CD4-positive, alpha-beta T cell (primary cell): ENCODE results near the gene SERPINE1. TPM values are rescaled to one million over a fixed set of nuclear protein-coding genes. Genes with fewer than 3 reads are reported as not detected.

Experiments used
- ATAC-seq: fragments of 200-7000 bp; cut with Tn5 transposase; one replicate; pipeline ENCODE4 v1.10.0; 2022; ENCODE audit warnings: mild to moderate bottlenecking; ENCODE audit not compliant: poor library complexity
- CTCF ChIA-PET: fragments of 350-600 bp; sonication (Branson Sonifier 250); formaldehyde crosslinking; loops from one replicate; lab custom pipeline; 2021; ENCODE audit warnings: antibody characterized with exemption, inconsistent platforms; lab: Charles Lee
- POLR2A ChIA-PET: fragments of 350-600 bp; sonication (Branson Sonifier 250); formaldehyde crosslinking; loops from one replicate; lab custom pipeline; 2021; ENCODE audit warnings: antibody characterized with exemption, inconsistent platforms; lab: Charles Lee
- DNase-seq, 14 experiments: peaks; one replicate each; pipeline ENCODE4 v3.0.0-alpha.2; 2013 to 2020; ENCODE audit warnings: mixed read lengths in 2 of 14
- H3K27ac ChIP-seq, 2 donors: one replicate each; pipeline versions ENCODE4 v1.5.1 to v1.7.0; 2013; ENCODE audit warnings: low read length in 2 of 2, low read depth in 1 of 2, mild to moderate bottlenecking in 1 of 2
- H3K27me3 ChIP-seq, 2 experiments: 1 replicate in 1 of 2; 2 replicates in 1 of 2; pipeline versions ENCODE4 v1.6.1 to v1.7.0; 2013; ENCODE audit warnings: low read length in 2 of 2, control low read depth in 1 of 2, mild to moderate bottlenecking in 1 of 2, moderate library complexity in 1 of 2; ENCODE audit not compliant: insufficient read depth in 2 of 2, control insufficient read depth in 1 of 2
- H3K36me3 ChIP-seq: one replicate; pipeline ENCODE4 v1.6.1; 2013; ENCODE audit warnings: low read length, control low read depth; ENCODE audit not compliant: insufficient read depth
- H3K4me1 ChIP-seq: one replicate; pipeline ENCODE4 v1.6.1; 2013; ENCODE audit warnings: low read length, control low read depth; ENCODE audit not compliant: insufficient read depth
- H3K4me3 ChIP-seq: one replicate; pipeline ENCODE4 v1.5.1; 2013; ENCODE audit warnings: mild to moderate bottlenecking, low read length, moderate library complexity
- H3K9me3 ChIP-seq, 2 experiments: 1 replicate in 1 of 2; 2 replicates in 1 of 2; pipeline versions ENCODE4 v1.6.1 to v1.7.0; 2013; ENCODE audit warnings: low read length in 2 of 2, mild to moderate bottlenecking in 2 of 2, control low read depth in 1 of 2, moderate library complexity in 1 of 2; ENCODE audit not compliant: control insufficient read depth in 1 of 2, insufficient read depth in 1 of 2
- H3K27ac Mint-ChIP-seq: one replicate; pipeline ENCODE4 v1.8.0; 2020; ENCODE audit warnings: mixed read lengths
- H3K27me3 Mint-ChIP-seq: one replicate; pipeline ENCODE4 v1.8.0; 2021; ENCODE audit warnings: mixed read lengths
- H3K36me3 Mint-ChIP-seq: one replicate; pipeline ENCODE4 v1.8.0; 2021; ENCODE audit warnings: low read depth, mixed read lengths
- H3K4me1 Mint-ChIP-seq: one replicate; pipeline ENCODE4 v1.8.0; 2021; ENCODE audit warnings: low read depth, mixed read lengths
- H3K4me3 Mint-ChIP-seq: one replicate; pipeline ENCODE4 v1.8.0; 2020; ENCODE audit warnings: mild to moderate bottlenecking, mixed read lengths
- H3K9me3 Mint-ChIP-seq: one replicate; pipeline ENCODE4 v1.8.0; 2020; ENCODE audit warnings: mixed read lengths
- CTCF ChIP-seq: fragments of 200-600 bp; IDR thresholded peaks from one replicate; pipeline ENCODE4 v1.8.0; 2022; ENCODE audit warnings: antibody characterized with exemption, mild to moderate bottlenecking
- intact Hi-C, 2 experiments: fragments of 100-400 bp; cut with DNase I in 1 of 2; cut with micrococcal nuclease in 1 of 2; formaldehyde crosslinking; loops; one replicate each; pipeline versions ENCODE4 v1.15.1 to v1.9.0; 2023 to 2025; cut with DNase I, micrococcal nuclease
- total RNA-seq, 174 experiments: library from RNA in 2 of 174; stranded (reverse) in 2 of 174; gene quantifications; one replicate each; pipeline ENCODE4 v1.2.3 and lab custom pipeline; 2021 to 2026

SERPINE1 gene
- total RNA-seq, 2 experiments from 2014 or later, result 0.11 TPM; not detected in 1

GRCh38 chr7:101151908-101152651 is 25.2 kb downstream of the SERPINE1 start:
- DNase-seq (no peak), ATAC-seq (no peak)
- intact Hi-C loops, result loop anchor here in 1 of 2 experiments (2.0 kb wide), 1 partner anchor 15 kb away; no protein-coding TSS in a partner anchor
- Mint-ChIP-seq H3K36me3 (peaks cover 9% of the 10 kb centered on the region), H3K9me3 (no peaks in the 10 kb centered on the region), H3K27ac (no peak overlapping the region), H3K4me1 (peaks cover 19% of the 10 kb centered on the region), H3K4me3 (peak overlapping the region; percentile 27), H3K27me3 (peaks cover 25% of the 10 kb centered on the region)
- CTCF ChIA-PET, result interaction anchor here (0.6 to 1.5 kb wide), 4 partner anchors 8 to 74 kb away, joined by 3 read pairs; no protein-coding TSS in a partner anchor
- no peak for TF ChIP-seq CTCF
- Histone ChIP-seq H3K36me3 (peaks cover 1% of the 10 kb centered on the region), H3K27ac (no peak overlapping the region), H3K4me3 (no peak overlapping the region), H3K27me3 (no peaks in the 10 kb centered on the region), H3K4me1 (peaks cover 19% of the 10 kb centered on the region), H3K9me3 (no peaks in the 10 kb centered on the region)
- POLR2A ChIA-PET, result interaction anchor here (0.6 to 1.1 kb wide), 2 partner anchors 11 to 66 kb away, joined by 3 to 4 read pairs; partner anchors contain the start of gene ZNHIT1

DNA sequence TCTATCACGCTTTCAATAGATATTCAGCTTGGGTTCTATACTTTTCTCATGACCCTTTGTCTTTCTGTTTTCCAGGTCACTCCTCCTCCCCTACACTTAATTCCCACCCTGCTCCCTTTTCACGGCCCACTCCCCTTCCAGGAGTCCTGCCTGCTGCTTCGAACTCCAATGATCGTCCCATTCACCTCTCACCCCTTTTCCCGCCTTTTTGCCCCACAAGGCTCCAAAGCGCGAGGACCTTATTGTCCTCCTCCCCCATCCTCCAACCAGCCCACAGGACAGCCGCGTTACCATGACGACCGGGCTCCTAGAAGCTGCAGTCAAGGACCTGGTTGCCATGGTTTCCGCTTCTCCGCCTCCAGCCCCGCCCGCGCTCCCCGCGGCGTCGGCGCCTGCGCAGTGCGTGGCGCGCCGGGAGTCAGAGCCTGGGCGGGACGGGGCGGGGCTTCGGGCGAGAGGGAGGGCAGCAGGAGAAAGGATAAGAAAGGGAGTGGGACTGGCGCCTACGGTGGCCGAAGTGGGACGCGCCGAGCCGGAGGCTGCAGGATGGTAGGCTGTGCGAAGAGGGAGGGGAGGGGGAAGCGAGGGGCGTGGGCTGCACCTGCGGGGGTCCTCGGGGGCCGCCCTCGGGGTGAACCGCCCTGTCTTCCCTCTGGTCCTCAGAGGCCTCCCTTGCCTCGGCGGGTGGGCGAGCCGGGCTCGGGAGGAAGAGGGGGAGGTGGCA is 27.2 kb downstream of the SERPINE1 start, which contains the start of gene AP1S1:
Gene AP1S1 (plus strand): TSS at position 508 of the 724 bp plus-strand sequence. CDS start 39 bp downstream, at position 547.
- H3K9me3 Mint-ChIP-seq, result no peaks in the 10 kb centered on the region
- ATAC-seq, result peak; percentile 88
- H3K27ac ChIP-seq, result no peak within 1 kb of the TSS

More for the DNA sequence above, 27.2 kb downstream of the SERPINE1 start, which contains the start of gene AP1S1:
- peaks cover 15% of the 10 kb centered on the region for H3K27me3 Mint-ChIP-seq
- peak within 1 kb of the TSS; percentile 89 for H3K4me3 Mint-ChIP-seq
- Histone ChIP-seq H3K27me3 (no peaks in the 10 kb centered on the region), H3K36me3 (peaks cover 14% of the 10 kb centered on the region), H3K4me1 (peaks cover 19% of the 10 kb centered on the region), H3K9me3 (no peaks in the 10 kb centered on the region), H3K4me3 (peak within 1 kb of the TSS; percentile 69)
- peaks cover 15% of the 10 kb centered on the region for H3K4me1 Mint-ChIP-seq
- H3K27ac Mint-ChIP-seq, result peak within 1 kb of the TSS; percentile 72
- peaks cover 28% of the 10 kb centered on the region for H3K36me3 Mint-ChIP-seq
- ChIA-PET POLR2A (interaction anchor here (1.0 kb wide), 1 partner anchor 11 kb away, joined by 4 read pairs; the partner anchor contains the start of gene VGF), CTCF (interaction anchor here (1.4 to 1.6 kb wide), 3 partner anchors 16 to 128 kb away, joined by 3 to 5 read pairs (median 3); no protein-coding TSS in a partner anchor)
- no peak for TF ChIP-seq CTCF
- DNase-seq, result peak; percentile 83 to 98 (median 89)
- intact Hi-C loops, result loop anchor here in 1 of 2 experiments (2.0 kb wide), 2 partner anchors 13 to 63 kb away; partner anchors contain the start of gene PLOD3
